GM12891 (cell line): ENCODE data around the gene MFSD6.

Experiments used
- DNase-seq: peaks from one replicate; pipeline ENCODE4 v3.0.0; 2011; ENCODE audit warnings: low spot score; ENCODE audit not compliant: insufficient read length
- FAIRE-seq: peaks from 2 replicates; lab custom pipeline; 2011; peaks lifted over from hg19 to GRCh38; lab: Jason Lieb, UNC
- PAX5 ChIP-seq: IDR thresholded peaks from 2 replicates; pipeline ENCODE4 v1.6.1; 2011; ENCODE audit warnings: low read length, moderate library complexity, mild to moderate bottlenecking; ENCODE audit not compliant: insufficient read depth, severe bottlenecking
- POLR2A ChIP-seq: IDR thresholded peaks from 2 replicates; pipeline ENCODE4 v1.6.1; 2011; ENCODE audit warnings: low read depth, low read length, control low read depth
- POLR2AphosphoS5 ChIP-seq: IDR thresholded peaks from 2 replicates; pipeline ENCODE4 v1.6.1; 2011; ENCODE audit warnings: low read depth, low read length, control low read depth
- POU2F2 ChIP-seq: IDR thresholded peaks from 2 replicates; pipeline ENCODE4 v1.6.1; 2011; ENCODE audit warnings: low read depth, mild to moderate bottlenecking, control low read depth, low read length, moderate library complexity
- SPI1 ChIP-seq: IDR thresholded peaks from 2 replicates; pipeline ENCODE4 v1.6.1; 2011; ENCODE audit warnings: low read depth, low read length, control low read depth
- TAF1 ChIP-seq: IDR thresholded peaks from 2 replicates; pipeline ENCODE4 v1.6.1; 2011; ENCODE audit warnings: low read depth, low read length, control low read depth

The MFSD6 gene

GRCh38 chr2:190533175-190533967, 125.2 kb downstream of the MFSD6 start:
- no peak for DNase-seq
- no peak for FAIRE-seq
- no peak for TF ChIP-seq PAX5
- no peak for TF ChIP-seq POU2F2
- no peak for TF ChIP-seq POLR2AphosphoS5
- TF ChIP-seq SPI1: no peak
- TF ChIP-seq TAF1: no peak; the same call in 1 of the 2 replicates
- no peak for TF ChIP-seq POLR2A

- FAIRE-seq (no peak), DNase-seq (no peak)
- TF ChIP-seq PAX5 (no peak), POLR2A (peak; percentile 15)
Measured at GRCh38 chr2:190533968-190534309, 125.8 kb downstream of the MFSD6 start.

GRCh38 chr2:190534310-190535120, 126.4 kb downstream of the MFSD6 start, which contains the start of gene NEMP2:
Gene NEMP2, minus strand, starts transcription at chr2:190534722. Its CDS starts 67 bp downstream, at chr2:190534655.
- FAIRE-seq (peak; percentile 92), DNase-seq (peak; percentile 69)

GRCh38 chr2:190535121-190535439, 126.9 kb downstream of the MFSD6 start:
- DNase-seq (no peak), FAIRE-seq (no peak)
- TF ChIP-seq POLR2AphosphoS5 (no peak), PAX5 (no peak), POU2F2 (no peak), SPI1 (no peak), TAF1 (no peak), POLR2A (no peak)

More at GRCh38 chr2:190534310-190535120, 126.4 kb downstream of the MFSD6 start, which contains the start of gene NEMP2:
- peak; percentile 83 for TF ChIP-seq POLR2AphosphoS5
- TF ChIP-seq TAF1: no peak
- peak; percentile 58; the same call in 1 of the 2 replicates for TF ChIP-seq POU2F2
- TF ChIP-seq POLR2A: peak; percentile 72; the same call in 1 of the 2 replicates
- no peak for TF ChIP-seq PAX5
- TF ChIP-seq SPI1: peak; percentile 57; the same call in 1 of the 2 replicates

- FAIRE-seq: no peak
- DNase-seq: no peak
- TF ChIP-seq POLR2A: no peak
Measured at GRCh38 chr2:190535586-190535985, 127.4 kb downstream of the MFSD6 start.

GRCh38 chr2:190537765-190538164, 129.6 kb downstream of the MFSD6 start:
- DNase-seq (no peak), FAIRE-seq (no peak)
- TF ChIP-seq POLR2AphosphoS5 (no peak), POU2F2 (no peak), PAX5 (no peak), SPI1 (no peak), POLR2A (no peak), TAF1 (no peak)

- no peak for FAIRE-seq
- no peak for DNase-seq
- TF ChIP-seq POU2F2: no peak
- no peak for TF ChIP-seq TAF1
- TF ChIP-seq POLR2AphosphoS5: no peak
- TF ChIP-seq PAX5: no peak
Measured at GRCh38 chr2:190538201-190538600, 130.0 kb downstream of the MFSD6 start.

GRCh38 chr2:190540048-190540447, 131.9 kb downstream of the MFSD6 start:
- TF ChIP-seq POU2F2 (no peak), TAF1 (no peak), POLR2A (no peak), PAX5 (no peak), SPI1 (no peak), POLR2AphosphoS5 (no peak)
- FAIRE-seq (no peak), DNase-seq (no peak)

- TF ChIP-seq POU2F2: no peak
- no peak for TF ChIP-seq PAX5
- TF ChIP-seq POLR2A: no peak
- TF ChIP-seq POLR2AphosphoS5: no peak
- no peak for TF ChIP-seq SPI1
- TF ChIP-seq TAF1: no peak
- FAIRE-seq: no peak
- no peak for DNase-seq
Measured at GRCh38 chr2:190545093-190545492, 136.9 kb downstream of the MFSD6 start.
